Endometrium (tissue), 2 donors: ENCODE measurements around the gene CABS1.

Experiments used
- FAIRE-seq: peaks from 2 replicates; lab custom pipeline; 2012; peaks lifted over from hg19 to GRCh38; lab: Jason Lieb, UNC
- donor health status: control.
- donor health status: control.

CABS1 gene

DNA sequence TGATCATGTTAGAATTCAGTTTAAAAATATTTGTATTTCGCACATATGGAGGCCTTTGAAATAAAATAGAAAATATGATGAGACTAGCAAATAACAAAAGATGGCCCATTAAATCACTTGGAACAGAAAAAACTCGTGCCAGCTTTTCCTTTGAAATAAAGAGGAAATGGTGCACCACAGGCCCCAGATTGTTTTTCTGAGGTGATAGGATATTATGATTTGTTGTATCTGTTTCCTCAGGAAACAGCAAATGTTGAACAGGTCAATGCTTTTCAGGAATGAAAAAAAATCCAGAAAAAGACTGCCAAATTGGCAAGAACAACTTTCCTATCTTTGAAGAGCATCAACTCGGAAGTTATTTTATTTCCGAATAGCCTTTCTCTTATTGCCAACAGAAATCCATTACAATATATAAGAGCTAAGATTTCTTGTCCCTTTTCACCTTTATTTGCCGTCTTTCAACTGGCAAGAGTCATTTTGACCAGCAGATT, 48.0 kb downstream of the CABS1 start, which contains the start of gene SMR3B:
Gene SMR3B (plus strand): TSS at position 441 of the 491 bp plus-strand sequence. CDS start 1,380 bp downstream, outside the sequence.
- no peak for FAIRE-seq
